AG04449 (cell line): ENCODE results near the gene CENPB.

ENCODE experiments used
- CTCF ChIA-PET: fragments of 350-600 bp; formaldehyde crosslinking; extraction: SDS; loops from one replicate; lab custom pipeline; 2021; ENCODE audit warnings: antibody characterized with exemption; lab: Yijun Ruan, JAX
- POLR2A ChIA-PET: fragments of 400-600, 350-600 bp; formaldehyde crosslinking; extraction: SDS; loops from one replicate; lab custom pipeline; 2020; ENCODE audit warnings: antibody characterized with exemption, inconsistent platforms; lab: Yijun Ruan, JAX
- DNase-seq: peaks from one replicate; pipeline ENCODE4 v3.0.0-alpha.2; 2010; ENCODE audit warnings: low read depth, low spot score
- H3K4me3 ChIP-seq: 2 replicates; pipeline ENCODE4 v1.5.1; 2011; ENCODE audit warnings: low read depth, mild to moderate bottlenecking, control low read depth, low read length
- CTCF ChIP-seq: IDR thresholded peaks from one replicate; pipeline ENCODE4 v1.5.1; 2011; ENCODE audit warnings: mild to moderate bottlenecking, moderate library complexity, low read length, control low read depth, inconsistent platforms; ENCODE audit not compliant: insufficient read depth; ENCODE audit errors: missing control alignments

CENPB gene

GRCh38 chr20:3734111-3734843 lies 52.3 kb downstream of the CENPB start:
- POLR2A ChIA-PET: no interaction called here
- DNase-seq: no peak
- H3K4me3 ChIP-seq: no peak overlapping the region
- no peak for TF ChIP-seq CTCF
- CTCF ChIA-PET: interaction anchor here (1.0 to 2.3 kb wide), 2 partner anchors 21 to 23 kb away, joined by 4 to 9 read pairs; no protein-coding TSS in a partner anchor
